ENCODE measurements around the gene TRAF1.

The TRAF1 gene

DNA sequence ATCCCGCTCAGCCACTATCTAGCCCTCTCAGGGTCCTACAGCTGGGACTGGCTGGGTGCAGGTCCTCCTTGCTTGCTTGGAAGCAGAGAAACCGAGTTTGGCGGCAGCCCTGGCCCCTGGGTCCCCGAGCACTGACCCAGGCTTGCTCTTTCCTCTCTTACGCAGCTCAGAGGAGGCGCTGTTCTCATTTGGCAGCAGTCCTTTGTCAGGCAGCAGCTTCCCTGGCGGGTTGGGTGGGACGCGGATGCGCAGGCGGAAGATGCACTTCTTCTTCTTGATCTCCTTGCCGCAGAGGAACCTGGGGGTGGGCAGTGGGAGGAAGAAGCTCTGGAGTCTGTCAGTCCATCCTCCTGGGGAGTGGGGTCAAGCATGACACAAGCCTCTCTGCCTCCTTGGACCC lies 64.1 kb downstream of the TRAF1 start:
- DNase-seq (ENCODE audit: insufficient read length), result no peak
- TF ChIP-seq POLR2AphosphoS5 (IDR thresholded peaks at IDR 0.05; ENCODE audit: low read depth, low read length) (no peak), TAF1 (IDR thresholded peaks at IDR 0.05; ENCODE audit: borderline replicate concordance, low read depth, low read length) (no peak), POLR2A (IDR thresholded peaks at IDR 0.05; ENCODE audit: low read depth, low read length) (no peak)
- no peak for FAIRE-seq

DNA sequence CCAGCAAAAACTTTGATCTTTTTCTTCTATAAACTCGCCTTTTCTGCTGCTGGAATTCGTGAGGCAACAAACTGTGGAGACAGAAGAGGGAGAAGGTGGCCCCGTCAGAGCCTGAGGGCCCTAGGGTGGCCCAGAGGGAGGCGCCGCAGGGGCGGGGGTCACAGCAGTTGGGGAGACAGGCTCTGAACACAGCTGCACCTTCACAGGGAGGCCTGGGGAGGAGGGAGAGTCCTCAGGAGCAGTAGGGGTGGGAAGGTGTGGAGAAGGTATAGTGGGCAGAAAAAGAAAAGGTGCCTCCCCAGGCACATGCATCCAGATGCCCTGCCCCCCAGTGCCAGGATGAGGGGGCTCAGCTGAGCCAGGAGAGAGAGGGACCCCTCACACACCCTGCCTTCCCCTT lies 64.7 kb downstream of the TRAF1 start:
- DNase-seq (ENCODE audit: insufficient read length), result no peak
- TF ChIP-seq POLR2AphosphoS5 (IDR thresholded peaks at IDR 0.05; ENCODE audit: low read depth, low read length) (no peak), TAF1 (IDR thresholded peaks at IDR 0.05; ENCODE audit: borderline replicate concordance, low read depth, low read length) (no peak), POLR2A (IDR thresholded peaks at IDR 0.05; ENCODE audit: low read depth, low read length) (no peak)
- no peak for FAIRE-seq

DNA sequence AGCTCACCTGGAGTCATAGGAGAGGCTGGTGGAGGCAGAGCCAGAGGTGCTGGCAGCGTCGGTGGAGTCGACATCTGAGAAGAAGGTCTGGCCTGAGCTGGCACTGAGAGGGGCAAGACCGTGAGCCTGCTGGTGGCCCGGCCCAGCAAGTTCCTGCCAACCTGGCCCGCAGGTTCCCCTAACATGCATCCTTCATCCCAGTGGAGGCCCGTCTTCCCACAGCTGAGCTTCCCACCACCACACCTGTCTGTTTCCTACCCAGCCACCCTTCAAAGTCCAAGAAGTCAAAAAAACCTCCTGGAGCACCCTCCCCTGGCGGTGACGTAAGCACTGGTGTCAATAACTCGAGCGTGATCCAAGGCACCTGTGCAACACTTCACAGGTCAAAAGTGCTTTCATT lies 66.5 kb downstream of the TRAF1 start:
- no peak for FAIRE-seq
- TF ChIP-seq TAF1 (IDR thresholded peaks at IDR 0.05; ENCODE audit: borderline replicate concordance, low read depth, low read length) (no peak), POLR2A (IDR thresholded peaks at IDR 0.05; ENCODE audit: low read depth, low read length) (no peak), POLR2AphosphoS5 (IDR thresholded peaks at IDR 0.05; ENCODE audit: low read depth, low read length) (no peak)
- no peak for DNase-seq (ENCODE audit: insufficient read length)

DNA sequence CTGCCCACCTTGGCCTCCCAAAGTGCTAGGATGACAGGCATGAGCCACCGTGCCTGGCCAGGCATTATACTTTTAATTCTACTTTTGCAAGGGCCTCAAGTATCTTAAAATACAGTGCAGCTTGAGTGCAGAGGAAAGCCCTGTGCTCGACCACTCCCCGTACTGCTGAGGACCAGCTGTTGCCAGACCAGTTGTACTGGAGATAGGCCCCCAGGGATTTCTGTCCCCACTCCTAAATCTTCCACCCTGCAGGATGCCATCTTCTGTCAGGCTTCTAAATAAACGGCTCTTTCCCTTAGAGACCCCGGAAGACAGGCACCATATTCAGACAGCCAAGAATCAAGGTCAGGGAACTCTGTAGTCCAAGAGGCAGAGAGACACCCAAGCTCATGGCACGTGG lies 67.2 kb downstream of the TRAF1 start:
- no peak for TF ChIP-seq POLR2A (IDR thresholded peaks at IDR 0.05; ENCODE audit: low read depth, low read length)
- TF ChIP-seq TAF1 (IDR thresholded peaks at IDR 0.05; ENCODE audit: borderline replicate concordance, low read depth, low read length), result no peak
- no peak for TF ChIP-seq POLR2AphosphoS5 (IDR thresholded peaks at IDR 0.05; ENCODE audit: low read depth, low read length)
- FAIRE-seq, result no peak
- no peak for DNase-seq (ENCODE audit: insufficient read length)

DNA sequence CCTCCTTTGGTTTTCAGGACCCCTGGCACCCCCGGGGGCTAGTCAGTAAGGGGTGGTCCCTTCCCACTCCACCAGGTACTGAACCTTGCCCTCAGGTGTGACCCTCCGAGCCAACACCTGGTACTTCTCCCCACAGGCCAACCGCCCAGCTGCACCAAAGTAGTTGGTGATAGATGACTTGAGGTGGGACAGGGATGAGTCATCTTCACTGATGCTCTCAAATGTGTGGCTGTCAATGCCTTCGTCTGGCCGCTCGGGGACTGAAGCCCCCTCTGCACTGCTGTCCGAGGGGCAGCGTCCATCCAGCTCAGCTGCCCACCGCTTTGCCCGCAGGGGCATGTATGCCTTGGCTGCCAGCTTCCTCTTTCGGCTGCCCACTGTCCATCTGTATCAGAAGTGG lies 68.7 kb downstream of the TRAF1 start:
- FAIRE-seq (no peak), DNase-seq (ENCODE audit: insufficient read length) (no peak)
- TF ChIP-seq POLR2AphosphoS5 (IDR thresholded peaks at IDR 0.05; ENCODE audit: low read depth, low read length) (no peak), TAF1 (IDR thresholded peaks at IDR 0.05; ENCODE audit: borderline replicate concordance, low read depth, low read length) (no peak), POLR2A (IDR thresholded peaks at IDR 0.05; ENCODE audit: low read depth, low read length) (no peak)

DNA sequence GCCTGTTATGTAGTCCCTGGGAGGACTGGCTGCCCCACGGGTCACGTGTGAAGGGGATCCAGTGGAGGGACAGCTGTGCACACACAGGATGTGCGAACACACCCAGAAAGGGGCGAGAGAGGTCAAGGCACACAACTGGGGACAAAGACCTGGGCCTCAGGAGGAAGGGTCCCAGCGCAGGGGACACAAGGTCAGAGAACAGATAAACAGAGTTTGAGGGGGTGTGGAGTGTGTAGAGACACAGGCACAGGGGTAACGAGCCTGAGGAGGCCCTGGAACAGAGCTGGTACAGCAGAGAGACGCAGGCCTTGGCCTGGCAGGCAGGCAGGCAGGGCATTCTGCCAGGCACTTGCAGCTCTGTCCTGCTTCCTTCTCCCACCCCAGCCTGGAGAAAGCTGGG lies 69.1 kb downstream of the TRAF1 start:
- DNase-seq (ENCODE audit: insufficient read length), result no peak
- FAIRE-seq, result no peak
- TF ChIP-seq POLR2AphosphoS5 (IDR thresholded peaks at IDR 0.05; ENCODE audit: low read depth, low read length) (no peak), TAF1 (IDR thresholded peaks at IDR 0.05; ENCODE audit: borderline replicate concordance, low read depth, low read length) (no peak), POLR2A (IDR thresholded peaks at IDR 0.05; ENCODE audit: low read depth, low read length) (no peak)

DNA sequence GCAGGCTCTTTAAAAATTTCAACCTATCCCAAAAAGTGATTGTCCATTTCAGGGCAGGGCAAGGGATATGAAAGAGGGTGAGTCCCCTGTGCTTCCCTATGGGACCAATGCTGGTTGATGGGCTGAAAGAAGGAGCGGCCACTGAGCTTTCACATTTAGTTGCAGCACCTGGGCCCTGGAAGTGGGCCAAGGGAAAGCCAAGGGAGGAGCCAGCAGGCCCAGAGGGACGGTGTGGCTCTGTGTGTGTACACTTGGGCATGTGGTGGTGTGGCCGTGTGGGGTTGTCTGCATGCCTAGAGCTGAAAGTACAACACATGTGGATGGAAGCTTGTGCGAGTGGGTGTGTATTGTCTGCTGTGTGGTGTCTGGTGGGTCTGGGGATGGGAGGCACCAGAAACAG lies 69.9 kb downstream of the TRAF1 start:
- TF ChIP-seq TAF1 (IDR thresholded peaks at IDR 0.05; ENCODE audit: borderline replicate concordance, low read depth, low read length), result no peak
- TF ChIP-seq POLR2A (IDR thresholded peaks at IDR 0.05; ENCODE audit: low read depth, low read length), result 0 out of 2 replicates have a peak, but pooled peaks have one; percentile 8
- no peak for FAIRE-seq
- no peak for DNase-seq (ENCODE audit: insufficient read length)

DNA sequence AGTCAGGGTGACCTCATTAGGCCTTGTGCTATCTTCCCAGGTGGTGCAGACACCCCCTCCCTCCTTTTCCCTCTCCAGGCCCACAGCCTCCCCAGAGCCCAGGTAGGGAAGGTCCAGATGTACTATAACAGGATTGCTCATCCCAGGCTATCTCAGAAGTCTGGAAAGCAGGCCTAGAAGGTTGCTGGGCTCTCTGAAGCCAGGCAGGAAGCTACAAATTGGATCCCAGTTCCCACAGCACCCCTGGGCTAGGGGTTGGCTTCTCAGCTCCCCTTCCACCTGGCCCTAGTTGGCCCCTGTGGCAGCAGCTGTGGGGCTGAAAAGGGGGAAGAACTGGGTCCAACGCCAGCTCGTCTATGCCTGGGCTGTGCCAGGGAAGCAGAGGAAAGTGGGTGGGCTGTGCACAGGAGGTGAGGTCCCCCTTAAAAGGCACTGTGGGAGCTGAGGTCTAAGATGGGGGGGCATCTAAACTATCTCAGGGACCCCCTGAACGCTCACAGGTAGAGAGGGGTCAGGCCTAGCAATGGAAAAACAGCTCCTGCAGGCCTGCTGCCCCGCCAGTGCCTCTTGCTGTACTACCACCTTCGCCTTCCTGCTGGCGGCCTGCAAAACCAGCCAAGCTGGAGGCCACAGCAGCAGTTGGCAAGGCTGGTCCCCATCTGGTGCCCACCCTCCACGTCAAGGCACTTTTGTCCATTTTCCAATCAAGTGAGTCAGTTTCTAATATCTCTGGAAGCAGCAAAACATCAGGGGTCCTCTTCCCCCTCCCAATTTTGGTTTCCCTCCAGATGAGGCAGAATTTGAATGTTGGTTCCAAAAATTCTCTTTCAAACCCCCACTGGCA lies 70.5 kb downstream of the TRAF1 start:
- TF ChIP-seq TAF1 (IDR thresholded peaks at IDR 0.05; ENCODE audit: borderline replicate concordance, low read depth, low read length) (no peak), POLR2A (IDR thresholded peaks at IDR 0.05; ENCODE audit: low read depth, low read length) (no peak), POLR2AphosphoS5 (IDR thresholded peaks at IDR 0.05; ENCODE audit: low read depth, low read length) (0 out of 2 replicates have a peak, but pooled peaks have one; percentile 11)
- DNase-seq (ENCODE audit: insufficient read length) (no peak), FAIRE-seq (no peak)

DNA sequence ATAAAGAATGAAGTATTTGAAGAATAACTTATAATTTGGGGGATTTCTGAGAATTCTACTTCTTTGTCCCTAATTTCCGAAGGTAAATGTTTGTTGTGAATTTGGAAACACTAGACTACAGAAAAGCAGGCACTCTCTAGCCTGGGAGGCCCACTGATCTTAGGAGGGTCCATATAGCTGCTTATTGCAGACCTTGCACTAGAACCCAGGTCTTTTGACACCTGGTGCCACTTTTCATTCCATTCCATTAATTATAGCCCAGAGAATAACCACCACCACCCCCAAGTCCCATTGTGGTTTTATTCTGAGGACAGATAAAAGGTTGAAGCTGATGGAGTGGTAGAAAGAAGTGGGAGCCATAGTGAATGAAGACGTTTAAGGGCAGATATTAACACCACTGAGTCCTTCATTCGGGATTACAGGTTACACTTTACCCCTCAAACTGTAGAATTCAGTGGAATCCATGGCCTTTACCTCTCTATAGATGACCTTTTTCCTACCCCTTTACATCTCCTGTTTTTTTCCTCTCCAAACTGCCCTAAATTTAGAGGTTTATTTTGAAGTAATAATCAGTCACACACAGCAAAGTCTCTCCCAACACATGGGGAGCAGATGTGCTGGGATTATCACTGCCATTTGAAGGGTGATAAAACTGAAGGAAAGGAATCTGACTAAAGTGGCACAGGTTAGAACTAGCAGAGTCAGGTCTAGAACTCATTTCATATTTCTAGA lies 71.8 kb downstream of the TRAF1 start:
- no peak for DNase-seq (ENCODE audit: insufficient read length)
- TF ChIP-seq TAF1 (IDR thresholded peaks at IDR 0.05; ENCODE audit: borderline replicate concordance, low read depth, low read length), result no peak
- TF ChIP-seq POLR2A (IDR thresholded peaks at IDR 0.05; ENCODE audit: low read depth, low read length), result no peak
- no peak for TF ChIP-seq POLR2AphosphoS5 (IDR thresholded peaks at IDR 0.05; ENCODE audit: low read depth, low read length)
- FAIRE-seq, result no peak

DNA sequence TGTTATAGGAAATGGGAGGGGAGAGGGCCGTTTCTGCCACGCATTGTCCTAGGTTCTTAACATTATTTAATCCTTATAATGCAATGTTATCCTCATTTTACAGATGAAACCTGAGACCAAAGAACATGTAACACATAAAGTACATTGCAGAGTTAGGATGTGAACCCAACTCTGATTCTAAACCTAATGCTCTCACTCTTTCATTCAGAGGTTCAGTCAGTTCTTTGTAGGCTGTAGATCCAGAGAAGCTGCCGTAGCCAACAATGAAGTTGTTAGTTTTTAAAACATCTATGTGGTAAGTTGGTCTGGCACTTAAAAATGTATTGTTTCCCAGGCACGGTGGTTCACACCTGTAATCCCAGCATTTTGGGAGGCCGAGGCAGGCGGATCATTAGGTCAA lies 73.4 kb downstream of the TRAF1 start:
- no peak for DNase-seq (ENCODE audit: insufficient read length)
- no peak for FAIRE-seq
- TF ChIP-seq POLR2AphosphoS5 (IDR thresholded peaks at IDR 0.05; ENCODE audit: low read depth, low read length) (no peak), TAF1 (IDR thresholded peaks at IDR 0.05; ENCODE audit: borderline replicate concordance, low read depth, low read length) (no peak), POLR2A (IDR thresholded peaks at IDR 0.05; ENCODE audit: low read depth, low read length) (no peak)
